ENCODE results near the gene CYP2A7.
A peak's percentile ranks its signal among the peaks of the same experiment; 100 is the strongest.
"Not testable (repeated sequence)": the region's sequence is repeated elsewhere in the genome, so short reads cannot be mapped to it uniquely, and the experiment has no call there.

The CYP2A7 gene, protein sequence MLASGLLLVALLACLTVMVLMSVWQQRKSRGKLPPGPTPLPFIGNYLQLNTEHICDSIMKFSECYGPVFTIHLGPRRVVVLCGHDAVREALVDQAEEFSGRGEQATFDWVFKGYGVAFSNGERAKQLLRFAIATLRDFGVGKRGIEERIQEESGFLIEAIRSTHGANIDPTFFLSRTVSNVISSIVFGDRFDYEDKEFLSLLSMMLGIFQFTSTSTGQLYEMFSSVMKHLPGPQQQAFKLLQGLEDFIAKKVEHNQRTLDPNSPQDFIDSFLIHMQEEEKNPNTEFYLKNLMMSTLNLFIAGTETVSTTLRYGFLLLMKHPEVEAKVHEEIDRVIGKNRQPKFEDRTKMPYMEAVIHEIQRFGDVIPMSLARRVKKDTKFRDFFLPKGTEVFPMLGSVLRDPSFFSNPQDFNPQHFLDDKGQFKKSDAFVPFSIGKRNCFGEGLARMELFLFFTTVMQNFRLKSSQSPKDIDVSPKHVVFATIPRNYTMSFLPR

GRCh38 chr19:40882062-40882461, at the start of gene CYP2A7:
TSS of gene CYP2A7 (minus strand) at chr19:40882231. CDS start at chr19:40882210, 21 bp downstream.
- DNase-seq: not testable (repeated sequence)

GRCh38 chr19:40930799-40931198, 48.8 kb upstream of the CYP2A7 start:
- DNase-seq: not testable (repeated sequence)

GRCh38 chr19:40929942-40930341, 47.9 kb upstream of the CYP2A7 start:
- not testable (repeated sequence) for DNase-seq

DNA sequence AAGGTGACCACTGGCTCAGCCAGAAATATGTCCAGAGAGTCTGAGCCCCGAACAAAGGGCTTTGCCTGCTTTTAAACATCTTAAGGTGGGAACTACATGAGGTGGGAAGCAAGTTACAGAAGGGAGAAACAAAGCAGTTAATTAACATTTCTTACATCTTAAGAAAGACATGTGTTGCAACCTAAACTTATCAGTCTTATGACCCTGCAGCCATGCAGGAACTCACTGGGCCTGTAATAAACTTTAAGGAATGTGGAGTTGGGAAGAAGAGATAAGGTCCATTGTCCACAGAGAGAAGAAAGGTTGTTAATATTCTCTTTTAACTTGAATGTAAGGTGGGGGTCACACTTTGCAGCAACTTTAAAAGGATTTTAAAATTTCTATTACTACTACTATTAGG, 46.8 kb upstream of the CYP2A7 start:
- DNase-seq: no peak

DNA sequence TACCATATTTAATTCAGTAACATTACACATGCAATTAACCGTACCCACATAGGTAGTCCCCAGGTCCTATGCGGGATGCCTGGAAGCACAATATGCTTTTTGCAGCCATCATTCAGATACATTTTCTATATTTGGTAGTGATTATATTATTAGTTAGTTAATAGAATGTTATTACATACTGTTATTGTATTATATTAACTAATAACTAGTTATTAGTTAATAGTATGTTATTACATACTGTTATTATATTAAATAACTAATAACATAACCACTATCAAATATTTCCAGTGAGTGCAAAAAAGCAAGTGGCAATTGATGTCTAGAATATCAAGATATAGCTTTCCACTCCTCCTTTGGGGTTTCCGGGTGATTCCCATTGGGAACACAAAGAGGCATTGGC, 45.5 kb upstream of the CYP2A7 start:
- DNase-seq: no peak

DNA sequence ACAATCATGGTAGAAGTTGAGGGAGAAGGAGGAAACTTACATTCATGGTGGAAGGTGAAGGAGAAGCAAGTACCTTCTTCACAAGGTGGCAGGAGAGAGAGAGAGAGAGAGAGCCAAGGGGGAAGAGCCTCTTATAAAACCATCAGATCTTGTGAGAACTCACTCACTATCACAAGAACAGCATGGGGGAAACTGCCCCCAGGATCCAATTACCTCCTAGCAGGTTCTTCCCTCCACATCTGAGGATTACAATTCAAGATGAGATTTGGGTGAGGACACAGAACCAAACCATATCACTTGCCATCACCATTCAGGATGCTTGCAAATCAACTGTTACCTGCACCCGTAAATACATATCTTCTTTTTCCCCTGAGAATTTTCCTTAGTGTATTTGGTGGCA, 44.2 kb upstream of the CYP2A7 start:
- DNase-seq: not testable (repeated sequence)

DNA sequence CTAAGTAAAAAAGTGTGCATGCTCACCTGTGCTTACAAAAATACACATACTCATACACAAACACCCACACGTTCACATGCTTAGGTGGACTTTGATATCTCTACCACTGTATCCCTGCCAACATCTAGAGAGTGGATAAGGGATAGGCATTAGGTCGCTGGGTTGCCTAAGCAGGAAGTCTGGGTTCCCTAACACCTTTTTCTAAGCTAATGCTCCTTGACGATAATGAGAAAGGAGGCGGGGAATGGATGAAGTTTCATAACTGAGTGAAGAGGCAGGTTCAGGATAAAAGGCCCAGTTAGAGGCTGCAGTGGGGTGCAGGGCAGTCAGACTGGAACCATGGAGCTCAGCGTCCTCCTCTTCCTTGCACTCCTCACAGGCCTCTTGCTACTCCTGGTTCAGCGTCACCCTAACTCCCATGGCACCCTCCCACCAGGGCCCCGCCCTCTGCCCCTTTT, 41.9 kb upstream of the CYP2A7 start:
- DNase-seq: no peak

DNA sequence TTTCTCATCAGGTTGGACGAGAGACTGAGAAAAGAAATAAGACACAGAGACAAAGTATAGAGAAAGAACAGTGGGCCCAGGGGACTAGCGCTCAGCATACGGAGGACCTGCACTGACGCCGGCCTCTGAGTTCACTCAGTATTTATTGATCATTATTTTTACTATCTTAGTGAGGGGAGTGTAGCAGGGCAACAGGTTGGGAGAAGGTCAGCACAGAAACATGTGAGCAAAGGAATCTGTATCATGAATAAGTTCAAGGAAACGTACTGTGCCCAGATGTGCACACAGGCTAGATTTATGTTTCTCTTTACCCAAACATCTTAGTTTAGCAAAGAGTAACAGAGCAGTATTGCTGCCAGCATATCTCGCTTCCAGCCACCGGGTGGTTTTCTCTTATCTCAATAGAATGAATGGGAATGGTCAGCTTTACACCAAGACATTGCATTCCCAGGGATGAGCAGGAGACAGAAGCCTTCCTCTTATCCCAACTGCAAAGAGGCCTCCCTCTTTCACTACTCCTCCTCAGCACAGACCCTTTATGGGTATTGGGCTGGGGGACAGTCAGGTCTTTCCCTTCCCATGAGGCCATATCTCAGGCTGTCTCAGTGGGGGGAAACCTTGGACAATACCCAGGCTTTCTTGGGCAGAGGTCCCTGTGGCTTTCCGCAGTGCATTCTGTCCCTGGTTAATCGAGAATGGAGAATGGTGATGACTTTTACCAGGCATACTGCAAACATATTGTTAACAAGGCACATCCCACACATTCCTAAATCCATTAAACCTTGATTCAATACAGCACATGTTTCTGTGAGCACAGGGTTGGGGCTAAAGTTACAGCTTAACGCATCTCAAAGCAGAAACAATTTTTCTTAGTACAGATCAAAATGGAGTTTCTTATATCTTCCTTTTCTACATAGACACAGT, 40.5 kb upstream of the CYP2A7 start:
- not testable (repeated sequence) for DNase-seq

- peak; percentile 58 to 79 for DNase-seq
Observed at GRCh38 chr19:40921005-40921897, 39.2 kb upstream of the CYP2A7 start.

DNA sequence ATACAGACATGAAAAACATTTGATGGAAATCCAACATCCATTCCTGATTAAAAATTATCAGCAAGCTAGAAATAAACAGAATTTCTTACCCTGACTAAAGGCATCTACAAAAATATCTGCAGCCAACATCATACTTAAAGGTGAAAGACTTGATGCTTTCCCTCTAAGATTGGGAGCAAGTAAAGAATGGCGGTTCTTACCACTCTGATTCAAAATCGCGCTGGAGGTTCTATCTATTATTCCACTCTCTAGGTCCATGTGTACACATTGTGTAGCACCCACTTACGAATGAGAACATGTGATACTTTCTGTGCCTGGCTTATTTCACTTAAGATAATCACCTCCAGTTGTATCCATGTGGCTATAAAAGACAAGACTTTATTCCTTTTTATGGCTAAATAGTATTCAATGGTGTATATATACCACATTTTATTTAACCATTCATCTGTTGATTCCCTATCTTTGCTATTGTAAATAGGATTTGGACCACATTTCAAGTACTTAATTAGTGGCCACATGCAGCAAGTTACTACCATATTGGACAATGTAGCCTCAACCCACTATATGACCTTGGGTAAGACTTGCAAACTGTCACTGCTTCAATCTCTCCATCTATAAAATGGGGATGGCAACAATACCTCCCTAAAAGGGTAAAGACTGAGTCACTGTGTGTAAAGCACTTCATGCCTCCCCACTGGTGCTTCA, 38.4 kb upstream of the CYP2A7 start:
- no peak for DNase-seq

GRCh38 chr19:40919530-40920299, 37.7 kb upstream of the CYP2A7 start:
- not testable (repeated sequence) for DNase-seq

- DNase-seq: not testable (repeated sequence)
Observed at GRCh38 chr19:40918303-40918702, 36.3 kb upstream of the CYP2A7 start.

DNA sequence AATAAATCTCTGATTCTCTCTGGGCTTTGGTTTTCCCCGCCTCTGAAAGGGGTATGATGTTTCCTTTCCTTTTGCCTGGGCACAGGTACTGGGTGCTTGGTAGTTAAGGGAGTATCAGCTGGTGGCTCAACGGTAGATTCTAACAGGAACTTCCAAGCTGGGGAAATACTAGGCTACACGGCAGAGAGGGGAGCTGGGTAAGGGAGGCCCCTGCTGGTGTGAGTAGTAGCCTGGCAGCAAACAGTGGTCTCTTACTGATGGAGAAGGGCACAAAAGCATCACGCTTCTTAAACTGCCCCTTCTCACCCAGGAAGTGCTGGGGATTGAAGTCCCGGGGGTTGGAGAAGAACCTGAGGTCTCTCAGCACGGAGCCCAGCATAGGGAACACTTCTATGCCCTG, 26.9 kb upstream of the CYP2A7 start:
- DNase-seq: no peak

GRCh38 chr19:40907968-40908735, 26.1 kb upstream of the CYP2A7 start:
- no peak for DNase-seq

DNA sequence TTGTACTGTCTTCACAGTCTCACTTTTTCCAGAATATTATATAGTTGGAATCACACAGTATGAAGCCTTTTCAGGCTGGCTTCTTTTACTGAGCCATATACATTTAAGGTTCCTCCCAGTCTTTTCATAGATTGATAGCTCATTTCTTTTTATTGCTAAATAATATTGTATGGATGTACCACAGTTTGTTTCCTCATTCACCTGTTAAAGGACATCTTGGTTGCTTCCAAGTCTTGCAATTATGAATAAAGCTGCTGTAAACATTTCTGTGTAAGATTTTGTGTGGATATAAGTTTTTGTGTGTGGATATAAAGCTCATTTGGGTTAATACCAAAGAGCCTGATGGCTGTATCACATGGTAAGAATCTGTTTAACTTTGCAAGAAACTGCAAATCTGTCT, 24.5 kb upstream of the CYP2A7 start:
- DNase-seq: no peak

DNA sequence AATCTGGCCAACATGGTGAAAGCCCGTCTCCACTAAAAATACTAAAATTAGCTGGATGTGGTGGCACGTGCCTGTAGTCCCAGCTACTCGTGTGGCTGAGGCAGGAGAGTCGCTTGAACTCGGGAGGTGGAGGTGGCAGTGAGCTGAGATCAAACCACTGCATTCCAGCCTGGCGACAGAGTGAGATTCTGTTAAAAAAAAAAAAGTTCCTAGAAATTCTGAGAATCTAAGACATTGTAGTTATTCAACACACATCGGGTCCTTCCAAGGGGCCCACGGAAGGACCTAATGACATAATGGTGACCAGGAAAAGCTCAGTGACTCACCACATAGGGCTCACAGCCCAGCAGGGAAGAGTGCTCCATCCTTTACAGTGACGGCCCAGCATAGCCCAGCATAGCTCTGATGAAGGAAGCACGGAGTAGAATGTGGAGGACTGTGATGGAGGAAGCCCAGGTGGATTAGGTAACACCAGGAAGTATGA, 22.7 kb upstream of the CYP2A7 start:
- not testable (repeated sequence) for DNase-seq

DNA sequence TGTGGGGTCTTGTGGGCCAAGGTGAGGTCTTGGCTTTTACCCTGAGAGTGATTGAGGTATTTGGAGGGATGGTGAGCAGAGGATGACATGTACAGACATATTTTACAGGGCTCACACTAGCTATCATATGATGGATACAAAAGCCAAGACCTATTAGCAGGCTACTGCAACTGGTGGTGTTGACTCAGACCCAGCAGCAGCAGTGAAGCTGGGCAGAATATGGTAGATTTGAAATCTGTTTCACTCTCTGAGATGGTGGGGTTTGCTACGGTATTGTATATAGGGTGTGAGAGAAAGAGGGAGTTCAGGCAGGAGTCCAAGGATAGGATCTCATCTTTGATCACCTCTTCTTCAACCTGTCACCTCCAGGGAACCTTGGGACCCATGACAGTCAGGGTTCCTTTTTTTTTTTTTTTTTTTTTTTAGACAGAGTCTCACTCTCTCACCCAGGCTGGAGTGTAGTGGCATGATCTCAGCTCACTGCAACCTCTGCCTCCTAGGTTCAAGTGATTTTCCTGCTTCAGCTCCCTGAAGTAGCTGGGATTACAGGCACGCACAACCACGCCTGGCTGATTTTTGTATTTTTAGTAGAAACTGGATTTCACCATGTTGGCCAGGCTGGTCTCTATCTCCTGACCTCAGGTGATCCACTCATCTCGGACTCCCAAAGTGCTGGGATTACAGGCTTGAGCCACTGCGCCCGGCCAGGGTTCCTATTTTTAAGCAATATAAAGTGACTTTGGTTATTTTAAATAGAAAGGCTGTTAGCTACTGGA, 20.1 kb upstream of the CYP2A7 start:
- not testable (repeated sequence) for DNase-seq

DNA sequence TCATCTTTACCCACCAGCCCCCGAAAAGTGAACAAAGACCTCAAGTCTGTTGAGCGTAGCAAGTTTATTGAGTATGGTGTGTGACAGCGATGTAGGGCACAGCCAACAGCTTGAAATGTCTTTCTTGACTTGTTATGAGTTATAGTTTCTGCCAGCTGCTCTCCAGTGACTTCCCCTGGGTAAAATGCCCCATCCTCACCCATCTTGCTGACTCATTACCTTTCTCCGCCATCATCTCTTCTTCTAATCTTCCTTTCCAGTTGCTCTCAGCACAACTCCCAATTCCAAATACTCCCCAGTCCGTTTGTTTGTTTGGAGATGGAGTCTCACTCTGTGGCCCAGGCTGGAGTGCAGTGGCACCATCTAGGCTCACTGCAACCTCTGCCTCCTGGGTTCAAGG, 18.5 kb upstream of the CYP2A7 start:
- not testable (repeated sequence) for DNase-seq

GRCh38 chr19:40899964-40900363, 17.9 kb upstream of the CYP2A7 start:
- DNase-seq: not testable (repeated sequence)
